Endothelial cell (in vitro differentiated cells): Measurements from ENCODE around the gene ABCC9. TPM values are rescaled to one million over a fixed set of nuclear protein-coding genes. Genes with fewer than 3 reads are reported as not detected.

ENCODE experiments used
- DNase-seq: peaks from one replicate; pipeline ENCODE4 v3.0.0; 2021; ENCODE audit warnings: low spot score
- H3K27ac Mint-ChIP-seq: one replicate; pipeline ENCODE4 v1.8.0; 2021; ENCODE audit warnings: mixed read lengths, inconsistent platforms; ENCODE audit not compliant: unreplicated experiment
- H3K27me3 Mint-ChIP-seq: one replicate; pipeline ENCODE4 v1.8.0; 2021; ENCODE audit warnings: mild to moderate bottlenecking, moderate library complexity, mixed read lengths, inconsistent platforms; ENCODE audit not compliant: unreplicated experiment
- H3K36me3 Mint-ChIP-seq: one replicate; pipeline ENCODE4 v1.8.0; 2021; ENCODE audit warnings: mild to moderate bottlenecking, low read depth, mixed read lengths, inconsistent platforms; ENCODE audit not compliant: unreplicated experiment
- H3K4me1 Mint-ChIP-seq: one replicate; pipeline ENCODE4 v1.8.0; 2021; ENCODE audit warnings: mild to moderate bottlenecking, mixed read lengths, inconsistent platforms; ENCODE audit not compliant: unreplicated experiment
- H3K4me3 Mint-ChIP-seq: one replicate; pipeline ENCODE4 v1.8.0; 2021; ENCODE audit warnings: mild to moderate bottlenecking, mixed read lengths, inconsistent platforms; ENCODE audit not compliant: unreplicated experiment
- H3K9me3 Mint-ChIP-seq: one replicate; pipeline ENCODE4 v1.8.0; 2021; ENCODE audit warnings: mixed read lengths, inconsistent platforms; ENCODE audit not compliant: unreplicated experiment
- total RNA-seq: library from RNA; stranded (reverse); fragmentation: NEBNext Ultra II Directional; extraction: Animal tissue kit (Norgen Biotek cat#: 25700); gene quantifications from one replicate; pipeline ENCODE4 v1.2.1, GENCODE V29; 2021; ENCODE audit not compliant: unreplicated experiment
- TF ChIP-seq, protein P1 (sequence below): fragments of 200-600 bp; sonication (generic); IDR thresholded peaks from one replicate; pipeline ENCODE4 v1.5.0; 2021; ENCODE audit warnings: antibody characterized with exemption; ENCODE audit not compliant: unreplicated experiment

The ABCC9 gene
- total RNA-seq, 1 donor from 2014 or later, result 1.2 TPM

DNA sequence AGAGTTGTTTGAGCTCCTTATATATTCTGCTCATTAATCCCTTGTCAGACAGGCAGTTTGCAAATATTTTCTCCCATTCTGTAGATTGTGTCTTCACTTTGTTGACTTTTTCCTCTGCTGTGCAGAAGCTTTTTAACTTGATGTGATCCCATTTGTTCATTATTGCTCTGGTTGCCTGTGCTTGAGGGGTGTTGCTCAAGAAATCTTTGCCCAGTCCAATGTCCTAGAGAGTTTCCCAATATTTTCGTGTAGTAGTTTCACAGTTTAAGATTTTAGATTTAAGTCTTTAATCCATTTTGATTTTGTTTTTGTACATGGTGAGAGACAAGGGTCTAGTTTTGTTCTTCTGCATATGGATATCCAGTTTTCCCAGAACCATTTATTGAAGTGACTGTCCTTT lies 19.8 kb downstream of the ABCC9 start:
- H3K27ac Mint-ChIP-seq, result no peak overlapping the region
- no peaks in the 10 kb centered on the region for H3K9me3 Mint-ChIP-seq
- TF ChIP-seq, protein P1, sequence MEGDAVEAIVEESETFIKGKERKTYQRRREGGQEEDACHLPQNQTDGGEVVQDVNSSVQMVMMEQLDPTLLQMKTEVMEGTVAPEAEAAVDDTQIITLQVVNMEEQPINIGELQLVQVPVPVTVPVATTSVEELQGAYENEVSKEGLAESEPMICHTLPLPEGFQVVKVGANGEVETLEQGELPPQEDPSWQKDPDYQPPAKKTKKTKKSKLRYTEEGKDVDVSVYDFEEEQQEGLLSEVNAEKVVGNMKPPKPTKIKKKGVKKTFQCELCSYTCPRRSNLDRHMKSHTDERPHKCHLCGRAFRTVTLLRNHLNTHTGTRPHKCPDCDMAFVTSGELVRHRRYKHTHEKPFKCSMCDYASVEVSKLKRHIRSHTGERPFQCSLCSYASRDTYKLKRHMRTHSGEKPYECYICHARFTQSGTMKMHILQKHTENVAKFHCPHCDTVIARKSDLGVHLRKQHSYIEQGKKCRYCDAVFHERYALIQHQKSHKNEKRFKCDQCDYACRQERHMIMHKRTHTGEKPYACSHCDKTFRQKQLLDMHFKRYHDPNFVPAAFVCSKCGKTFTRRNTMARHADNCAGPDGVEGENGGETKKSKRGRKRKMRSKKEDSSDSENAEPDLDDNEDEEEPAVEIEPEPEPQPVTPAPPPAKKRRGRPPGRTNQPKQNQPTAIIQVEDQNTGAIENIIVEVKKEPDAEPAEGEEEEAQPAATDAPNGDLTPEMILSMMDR, result no peak
- no peaks in the 10 kb centered on the region for H3K27me3 Mint-ChIP-seq
- no peak overlapping the region for H3K4me3 Mint-ChIP-seq
- DNase-seq, result no peak
- H3K36me3 Mint-ChIP-seq, result no peaks in the 10 kb centered on the region
- H3K4me1 Mint-ChIP-seq, result no peaks in the 10 kb centered on the region

DNA sequence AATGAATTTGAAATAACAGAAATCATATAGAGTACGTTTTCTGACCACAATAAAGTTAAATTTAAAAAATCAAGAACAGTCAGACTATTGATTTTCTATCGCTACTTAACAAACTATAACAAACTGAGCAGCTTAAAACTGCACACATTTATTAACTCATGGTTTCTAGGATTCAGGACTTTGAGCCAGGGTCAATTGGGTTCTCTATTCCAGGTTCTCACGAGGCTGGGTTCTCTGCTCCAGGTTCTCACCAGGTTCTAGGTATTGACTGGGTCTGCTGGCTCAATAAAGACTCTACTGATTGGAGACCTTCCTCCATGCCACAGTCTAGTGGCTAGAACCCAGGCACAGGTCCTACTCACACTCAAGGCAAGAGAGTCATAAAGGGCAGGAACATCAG lies 22.8 kb downstream of the ABCC9 start:
- TF ChIP-seq, protein P1, result no peak
- Mint-ChIP-seq H3K27me3 (no peaks in the 10 kb centered on the region), H3K4me3 (no peak overlapping the region), H3K4me1 (no peaks in the 10 kb centered on the region), H3K27ac (no peak overlapping the region), H3K36me3 (no peaks in the 10 kb centered on the region), H3K9me3 (no peaks in the 10 kb centered on the region)
- no peak for DNase-seq

DNA sequence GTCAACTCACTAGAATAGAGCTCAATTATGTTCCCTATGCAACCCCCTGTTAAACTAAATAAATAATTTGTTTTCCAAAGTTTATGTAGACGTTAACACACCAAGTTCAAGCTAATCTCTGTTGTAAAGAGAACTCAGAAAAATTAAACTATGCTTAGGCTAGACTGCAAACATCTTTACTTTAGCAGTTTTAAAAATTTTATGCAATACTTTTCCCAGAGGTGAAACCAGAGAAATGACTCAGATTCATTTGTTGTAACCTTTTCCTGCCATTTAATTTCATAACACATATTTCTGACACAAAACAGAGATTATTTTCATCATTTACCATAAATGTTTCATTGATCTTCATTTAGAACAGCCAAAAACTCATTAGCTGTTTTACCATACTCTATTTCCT lies 27.4 kb downstream of the ABCC9 start:
- TF ChIP-seq, protein P1, result no peak
- no peak overlapping the region for H3K4me3 Mint-ChIP-seq

DNA sequence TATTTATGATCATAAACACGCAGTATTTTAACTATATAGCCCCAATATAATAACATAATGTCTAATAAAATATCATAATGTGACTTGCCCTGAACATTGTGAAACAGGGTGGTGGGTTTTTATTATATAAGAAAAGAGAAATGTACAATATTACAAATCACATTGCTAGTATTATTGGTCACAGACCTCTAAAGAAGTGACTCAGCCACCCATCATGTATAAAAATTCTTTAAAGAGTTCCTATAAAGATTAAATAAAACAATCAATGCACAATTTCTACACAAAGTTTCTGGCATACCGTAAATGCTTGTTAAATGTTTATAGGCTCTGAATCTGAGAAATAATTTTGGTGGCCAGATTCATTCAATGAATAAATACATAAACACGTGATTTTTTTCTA lies 28.9 kb downstream of the ABCC9 start:
- no peaks in the 10 kb centered on the region for H3K27me3 Mint-ChIP-seq
- TF ChIP-seq, protein P1, result no peak
- no peaks in the 10 kb centered on the region for H3K36me3 Mint-ChIP-seq
- H3K27ac Mint-ChIP-seq, result no peak overlapping the region
- DNase-seq, result no peak
- H3K4me1 Mint-ChIP-seq, result no peaks in the 10 kb centered on the region
- H3K9me3 Mint-ChIP-seq, result no peaks in the 10 kb centered on the region
- H3K4me3 Mint-ChIP-seq, result no peak overlapping the region

More for the DNA sequence above, 27.4 kb downstream of the ABCC9 start:
- DNase-seq, result no peak
- no peaks in the 10 kb centered on the region for H3K9me3 Mint-ChIP-seq
- H3K4me1 Mint-ChIP-seq, result no peaks in the 10 kb centered on the region
- H3K27me3 Mint-ChIP-seq, result no peaks in the 10 kb centered on the region
- no peaks in the 10 kb centered on the region for H3K36me3 Mint-ChIP-seq
- no peak overlapping the region for H3K27ac Mint-ChIP-seq

DNA sequence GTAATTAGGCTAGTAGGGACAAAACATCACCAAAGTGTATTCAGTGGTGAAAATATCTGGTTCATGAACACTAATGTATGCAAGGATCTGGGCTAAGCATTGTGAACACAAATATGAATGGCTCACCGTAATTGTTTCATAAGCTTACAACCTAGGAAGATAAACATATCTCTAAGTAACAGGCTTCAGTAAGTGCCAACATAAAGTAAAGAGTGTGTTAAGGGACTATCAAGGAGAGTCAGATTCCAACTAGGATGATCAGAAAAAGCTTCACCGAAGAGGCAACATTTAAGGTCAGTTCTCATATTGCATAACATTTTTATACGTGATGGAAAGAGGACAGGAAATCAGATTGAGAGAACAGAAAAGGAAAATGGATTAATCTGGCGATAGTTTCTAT lies 29.4 kb downstream of the ABCC9 start:
- Mint-ChIP-seq H3K4me3 (no peak overlapping the region), H3K9me3 (no peaks in the 10 kb centered on the region), H3K36me3 (no peaks in the 10 kb centered on the region), H3K27me3 (no peaks in the 10 kb centered on the region), H3K4me1 (no peaks in the 10 kb centered on the region), H3K27ac (no peak overlapping the region)
- TF ChIP-seq, protein P1, result no peak
- DNase-seq, result no peak
